AG08395 (cell line): ENCODE measurements around the gene CRB2.
A peak's percentile ranks its signal among the peaks of the same experiment; 100 is the strongest.

Experiments used
- DNase-seq: peaks from one replicate; pipeline ENCODE4 v3.0.0; 2012; ENCODE audit warnings: mixed read lengths, low spot score

The CRB2 gene

DNA sequence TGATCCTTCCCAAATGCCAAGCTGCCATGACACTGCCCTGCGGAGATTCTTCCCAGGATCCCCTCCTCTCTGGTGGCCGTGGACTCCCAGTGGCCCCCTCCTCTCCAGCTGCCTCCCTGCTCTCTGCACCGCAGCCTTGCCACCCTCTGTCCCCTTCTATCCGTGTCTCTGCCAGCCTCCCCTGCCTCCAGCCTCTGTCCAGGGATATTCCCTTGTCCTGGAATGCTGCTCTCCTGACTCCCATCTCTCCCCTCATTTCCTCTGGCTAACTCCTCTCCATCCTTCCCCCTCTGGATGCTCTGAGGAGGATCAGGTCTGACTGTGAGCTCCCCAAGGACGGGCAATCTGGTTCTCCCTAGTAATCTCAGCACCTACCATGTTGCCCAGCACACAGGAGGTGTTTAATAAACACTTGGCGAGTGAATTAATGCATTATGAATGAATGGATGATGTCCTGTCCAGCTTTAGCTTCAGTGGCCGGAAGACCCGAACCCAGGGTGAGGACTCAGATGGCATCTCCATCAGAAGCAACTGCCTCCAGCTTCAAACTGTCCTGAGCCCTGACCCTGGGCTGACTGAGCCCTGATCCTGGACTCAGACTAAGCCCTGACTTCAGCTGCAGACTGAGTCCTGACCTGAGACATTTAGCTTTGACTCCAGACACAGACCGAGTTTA, 7.5 kb upstream of the CRB2 start:
- no peak for DNase-seq

DNA sequence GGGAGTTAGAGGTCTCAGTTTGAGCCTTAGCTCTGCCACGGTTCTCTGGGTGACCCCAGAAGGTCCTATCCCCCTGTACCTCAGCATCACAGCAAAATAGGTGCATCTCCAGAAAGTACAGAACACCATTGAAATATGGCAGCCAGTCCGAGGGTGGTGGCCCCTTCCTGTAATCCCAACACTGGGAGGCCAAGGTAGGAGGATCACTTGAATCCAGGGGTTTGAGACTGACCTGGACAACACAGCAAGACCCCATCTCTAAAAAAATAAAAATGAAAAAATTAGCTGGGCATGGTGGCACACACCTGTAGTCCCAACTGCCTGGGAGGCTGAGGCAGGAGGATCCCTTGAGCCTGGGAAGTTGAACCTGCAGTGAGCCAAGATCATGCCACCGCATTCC, 7.0 kb upstream of the CRB2 start:
- no peak for DNase-seq

DNA sequence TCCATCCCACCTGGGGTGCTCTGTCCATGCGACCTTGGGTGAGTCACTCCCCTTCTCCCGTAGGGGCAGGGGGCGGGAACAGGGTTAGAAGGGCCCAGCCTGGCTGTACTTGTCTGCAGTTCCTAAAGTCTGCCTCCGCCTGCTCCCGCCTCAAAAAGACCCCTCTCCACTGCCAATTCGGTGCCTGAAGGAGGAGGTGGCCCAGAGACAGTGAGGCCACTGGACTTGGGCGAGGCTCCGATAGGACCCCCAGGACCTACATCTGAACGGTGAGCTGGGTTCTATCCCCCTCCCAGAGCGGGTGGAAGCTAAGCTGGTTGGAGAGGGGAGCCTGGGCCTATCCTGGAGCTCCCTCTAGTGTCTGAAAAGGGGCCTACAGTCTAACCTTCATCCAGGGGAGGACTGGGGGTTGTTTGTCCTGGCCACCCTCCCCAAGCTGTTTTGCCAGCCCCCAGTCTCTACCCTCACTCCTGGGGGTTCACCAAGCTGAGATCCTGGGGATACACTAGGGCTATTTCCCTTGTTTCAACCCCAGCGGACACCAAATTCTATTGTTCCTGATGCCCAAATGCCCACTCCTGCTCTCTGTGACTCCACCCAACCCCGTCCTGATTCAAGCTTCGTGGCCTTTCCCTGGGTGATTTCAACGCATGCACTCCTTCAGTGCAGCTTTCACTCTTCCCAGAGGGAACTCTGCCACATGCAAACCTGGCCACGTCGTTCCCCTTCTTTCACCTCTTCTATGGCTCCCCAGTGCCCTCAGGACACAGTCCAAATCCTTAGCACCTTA, 6.1 kb upstream of the CRB2 start:
- peak; percentile 82 for DNase-seq

DNA sequence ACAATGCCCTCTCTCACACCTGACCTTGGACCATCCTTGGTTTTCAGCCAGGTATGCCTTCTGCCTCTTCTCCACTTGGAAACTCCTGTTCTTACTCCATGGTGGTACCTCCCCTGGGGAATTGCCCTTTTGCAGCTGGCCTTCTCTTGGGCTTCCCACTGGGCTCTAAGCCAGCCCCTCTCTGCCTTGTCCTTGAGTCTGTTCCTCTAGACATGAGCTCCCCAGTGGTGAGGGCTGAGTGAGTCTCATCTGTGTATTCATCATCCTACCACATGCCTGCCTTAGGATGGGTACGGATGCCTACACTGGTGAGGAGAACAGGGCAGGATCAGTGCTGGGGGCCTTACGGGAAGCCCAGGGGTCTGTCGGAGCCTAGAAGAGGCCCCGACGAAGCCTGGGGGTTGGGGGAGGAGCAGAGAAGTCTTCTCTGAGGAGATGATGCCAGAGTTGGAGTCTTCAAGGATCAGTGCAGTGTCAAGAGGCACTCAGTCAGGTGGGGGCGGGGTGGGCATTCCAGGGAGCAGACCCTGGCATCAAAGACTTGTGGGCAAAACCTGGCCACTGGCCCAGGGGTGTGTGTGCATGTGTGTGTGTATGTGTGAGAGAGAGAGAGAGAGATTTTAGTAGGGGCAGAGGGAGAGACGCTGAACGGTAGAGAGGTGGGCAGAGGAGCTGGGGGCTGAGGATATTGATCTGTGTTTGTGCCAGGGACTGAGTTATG, 5.2 kb upstream of the CRB2 start:
- DNase-seq, result no peak

DNA sequence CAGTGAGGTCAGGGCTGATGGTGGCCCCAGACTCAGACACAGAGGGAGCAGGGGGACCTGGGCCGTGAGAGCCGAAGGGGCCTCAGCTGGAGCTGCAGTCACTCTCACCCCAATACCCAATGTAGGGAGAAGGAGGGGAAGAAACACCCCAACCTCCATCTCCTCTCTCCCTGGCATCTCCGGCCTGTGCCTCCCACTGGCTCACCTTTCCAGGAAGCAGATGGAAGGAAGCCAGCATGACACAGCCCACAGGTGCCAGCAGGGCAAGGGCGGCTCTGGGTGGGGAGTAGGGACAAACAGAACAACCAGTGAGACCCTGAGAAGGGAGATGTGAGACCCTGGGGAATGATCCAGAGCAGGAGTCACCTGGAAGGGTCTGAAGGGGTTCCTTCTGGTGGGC, 3.0 kb upstream of the CRB2 start:
- DNase-seq, result no peak

DNA sequence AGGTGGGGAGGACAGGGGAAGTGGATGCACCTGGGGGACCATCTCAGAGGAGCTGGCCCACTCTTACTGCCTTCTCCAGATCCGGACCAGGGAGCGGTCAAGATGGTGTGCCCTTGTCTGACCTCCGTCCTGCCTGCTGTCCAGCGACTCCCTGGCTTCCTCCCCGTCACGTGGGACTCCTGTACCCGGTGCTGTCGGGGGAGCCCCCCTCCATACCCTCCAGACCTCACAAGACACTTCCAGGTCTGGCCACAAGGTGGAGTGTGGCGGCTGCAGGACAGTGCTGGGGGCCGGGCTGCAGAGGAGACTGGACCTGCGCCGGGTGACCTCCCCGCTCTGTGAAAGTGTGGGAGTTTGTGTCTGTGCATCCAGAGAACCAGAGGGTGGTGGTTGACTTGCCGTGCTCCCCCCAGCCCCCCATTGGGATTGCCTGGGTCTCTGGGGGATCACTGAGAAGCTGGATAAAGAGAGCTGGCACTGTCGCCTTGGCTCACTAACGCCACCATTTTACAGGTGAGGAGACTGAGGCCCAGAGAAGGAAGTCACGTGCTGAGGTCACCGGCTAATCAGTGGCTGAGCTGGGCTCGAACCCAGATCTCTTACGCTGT, 1.9 kb upstream of the CRB2 start:
- DNase-seq, result peak; percentile 83

DNA sequence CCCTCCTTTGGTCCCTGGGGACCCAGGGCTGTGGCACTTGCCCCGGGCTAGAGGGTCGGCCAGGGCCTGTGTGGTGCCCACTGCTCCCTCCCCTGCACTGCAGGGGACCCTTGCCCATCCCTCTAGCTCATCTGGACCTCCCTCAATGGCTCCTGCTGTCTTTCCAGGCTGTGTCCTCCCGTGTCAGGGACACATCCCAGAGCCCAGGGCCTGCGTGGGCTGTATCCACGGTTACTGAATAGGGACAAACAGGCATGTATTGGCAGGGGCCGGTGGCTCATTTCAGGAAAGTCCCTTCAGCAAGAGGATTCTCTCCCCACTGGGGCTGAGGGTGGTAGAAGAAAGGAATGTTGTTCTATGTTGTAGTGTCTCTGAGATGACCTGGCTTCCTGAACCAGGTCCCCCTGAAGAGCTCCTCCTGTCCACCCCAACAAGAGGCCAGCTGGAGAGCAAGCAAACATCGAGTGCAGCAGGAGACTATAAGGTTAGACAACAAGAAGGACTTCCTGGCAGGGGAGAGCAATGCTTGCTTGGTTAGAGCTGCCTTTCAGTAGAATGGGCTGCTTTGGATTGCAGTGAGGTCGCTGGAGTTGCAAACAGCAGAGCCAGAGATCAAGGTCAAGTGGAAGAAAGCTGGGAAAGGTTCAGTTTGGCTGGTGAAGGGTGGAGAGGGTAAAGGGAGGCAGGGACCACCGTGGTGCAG, 1.0 kb upstream of the CRB2 start:
- no peak for DNase-seq

DNA sequence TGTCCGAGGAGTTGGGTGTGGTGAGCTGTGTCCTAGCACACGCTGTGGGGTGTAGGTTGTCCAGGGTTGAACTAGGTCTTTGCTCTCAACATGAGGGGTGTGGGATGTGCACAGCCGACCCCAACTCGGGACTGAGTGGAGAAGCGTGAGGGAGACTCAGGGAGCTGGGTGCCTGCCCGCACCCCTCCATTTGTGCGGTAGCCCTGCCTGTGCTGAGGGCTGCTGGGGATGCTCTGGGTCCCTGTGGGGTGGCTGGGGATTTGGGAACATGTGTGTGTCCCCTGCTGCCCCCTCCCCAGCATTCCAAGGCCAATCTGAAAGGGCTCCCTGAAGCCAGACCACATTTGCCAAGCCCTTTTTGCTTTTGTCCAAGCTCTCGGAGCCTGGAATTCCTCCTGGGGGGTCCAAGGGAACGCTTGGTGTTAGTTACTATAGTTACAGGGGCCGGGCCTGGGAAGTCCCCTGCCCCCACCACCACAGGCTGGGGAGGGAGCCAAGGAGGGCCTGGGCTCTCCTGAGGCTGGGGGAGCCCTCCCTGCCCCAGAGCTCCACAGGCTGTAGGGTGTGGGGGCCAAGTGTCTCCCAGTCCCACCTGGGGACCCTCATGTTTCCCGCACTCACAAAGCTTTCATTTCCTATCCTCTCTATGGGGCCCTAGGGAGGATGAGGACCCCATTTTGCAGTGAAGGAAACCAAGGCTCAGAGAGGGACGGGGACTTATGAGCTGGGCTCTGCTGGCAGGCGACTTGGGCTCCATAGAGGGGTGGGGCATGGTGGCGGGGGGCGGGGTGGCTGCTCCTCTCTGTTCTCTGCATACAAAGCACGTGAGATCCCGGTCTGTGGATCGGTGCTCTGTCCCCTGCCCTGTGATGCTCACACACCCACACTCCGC, 1.1 kb downstream of the CRB2 start:
- no peak for DNase-seq

DNA sequence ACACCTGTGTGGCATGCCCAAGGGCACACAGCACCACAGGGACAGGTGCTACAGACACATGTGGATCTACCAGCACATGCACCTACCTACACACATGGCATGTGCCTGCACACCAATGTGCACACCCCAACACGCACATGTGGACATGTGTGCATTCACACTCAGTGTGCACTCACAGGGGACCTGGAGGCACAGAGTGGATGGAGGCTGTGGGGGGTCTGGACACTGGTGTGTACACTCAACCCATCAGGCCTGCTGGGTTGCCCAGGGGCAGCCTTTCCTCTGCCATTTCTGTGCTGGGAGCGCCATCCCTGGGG, 1.7 kb downstream of the CRB2 start:
- no peak for DNase-seq

DNA sequence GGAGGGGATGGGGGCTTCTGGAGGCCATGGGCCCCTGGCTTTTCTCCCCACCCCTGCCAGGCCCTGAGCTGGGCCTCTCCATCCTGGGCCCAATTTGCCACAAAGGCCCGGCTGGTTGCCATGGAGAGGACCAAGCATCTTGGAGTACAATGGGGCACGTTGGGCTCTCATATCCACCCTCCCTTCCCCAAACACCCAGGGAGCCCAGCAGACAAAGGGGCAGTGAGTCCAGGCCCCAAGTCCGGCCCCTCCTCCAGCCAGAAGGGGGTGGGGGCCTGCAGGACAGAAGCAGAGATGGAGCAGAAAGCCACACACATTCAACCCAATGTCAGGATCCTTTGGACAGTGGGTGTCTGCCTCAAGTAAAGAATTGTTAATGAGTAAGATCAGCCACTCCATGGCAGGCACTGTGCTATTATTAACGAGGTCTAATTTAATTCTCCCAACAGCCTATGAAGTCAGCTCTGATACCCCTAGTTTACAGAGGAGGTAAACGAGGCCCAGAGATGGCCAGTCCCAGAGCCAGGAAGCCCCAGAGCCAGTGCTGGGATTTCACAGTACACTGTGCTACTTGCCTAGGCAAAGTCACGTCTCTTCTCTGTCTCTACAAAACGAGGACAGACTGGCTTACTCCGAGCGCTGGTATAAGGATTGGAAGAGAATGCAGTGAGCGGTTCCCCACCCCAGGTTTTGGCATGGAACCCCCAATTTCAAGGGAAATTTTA, 2.3 kb downstream of the CRB2 start:
- no peak for DNase-seq

DNA sequence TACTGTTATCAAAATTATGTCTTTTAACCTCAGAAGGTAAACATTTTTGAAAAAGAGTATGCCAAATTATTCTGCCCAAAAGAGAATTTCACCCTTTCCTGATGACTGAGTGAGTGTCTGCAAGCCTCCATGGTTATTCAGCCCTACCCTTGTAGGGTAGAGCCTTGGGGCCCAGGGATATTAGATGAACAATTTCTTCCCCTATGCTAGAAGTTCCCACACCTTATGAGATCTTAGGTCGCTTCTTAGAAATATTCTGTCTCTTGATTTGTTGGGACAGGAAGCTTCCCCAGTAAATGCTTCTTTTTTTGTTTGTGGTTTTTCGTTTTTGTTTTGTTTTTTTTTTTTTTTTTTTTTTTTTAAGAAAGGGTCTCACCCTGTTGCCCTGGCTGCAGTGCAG, 3.1 kb downstream of the CRB2 start:
- DNase-seq, result no peak

DNA sequence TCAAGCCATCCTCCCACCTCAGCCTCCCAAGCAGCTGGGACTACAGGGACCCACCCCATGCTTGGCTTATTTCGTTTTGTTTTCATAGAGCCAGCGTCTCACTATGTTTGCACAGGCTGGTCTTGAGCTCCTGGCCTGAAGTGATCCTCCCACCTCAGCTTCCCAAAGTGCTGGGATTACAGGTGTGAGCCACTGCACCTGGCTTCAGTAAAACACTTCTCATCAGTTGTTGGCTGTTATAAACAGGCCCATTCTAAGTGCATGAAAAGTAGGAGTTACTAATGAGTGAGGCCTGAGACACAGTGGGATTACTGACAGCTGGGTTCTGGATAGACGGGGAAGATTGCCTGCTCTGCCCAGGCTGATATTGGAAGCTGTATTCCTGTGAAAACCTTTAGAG, 3.5 kb downstream of the CRB2 start:
- no peak for DNase-seq

DNA sequence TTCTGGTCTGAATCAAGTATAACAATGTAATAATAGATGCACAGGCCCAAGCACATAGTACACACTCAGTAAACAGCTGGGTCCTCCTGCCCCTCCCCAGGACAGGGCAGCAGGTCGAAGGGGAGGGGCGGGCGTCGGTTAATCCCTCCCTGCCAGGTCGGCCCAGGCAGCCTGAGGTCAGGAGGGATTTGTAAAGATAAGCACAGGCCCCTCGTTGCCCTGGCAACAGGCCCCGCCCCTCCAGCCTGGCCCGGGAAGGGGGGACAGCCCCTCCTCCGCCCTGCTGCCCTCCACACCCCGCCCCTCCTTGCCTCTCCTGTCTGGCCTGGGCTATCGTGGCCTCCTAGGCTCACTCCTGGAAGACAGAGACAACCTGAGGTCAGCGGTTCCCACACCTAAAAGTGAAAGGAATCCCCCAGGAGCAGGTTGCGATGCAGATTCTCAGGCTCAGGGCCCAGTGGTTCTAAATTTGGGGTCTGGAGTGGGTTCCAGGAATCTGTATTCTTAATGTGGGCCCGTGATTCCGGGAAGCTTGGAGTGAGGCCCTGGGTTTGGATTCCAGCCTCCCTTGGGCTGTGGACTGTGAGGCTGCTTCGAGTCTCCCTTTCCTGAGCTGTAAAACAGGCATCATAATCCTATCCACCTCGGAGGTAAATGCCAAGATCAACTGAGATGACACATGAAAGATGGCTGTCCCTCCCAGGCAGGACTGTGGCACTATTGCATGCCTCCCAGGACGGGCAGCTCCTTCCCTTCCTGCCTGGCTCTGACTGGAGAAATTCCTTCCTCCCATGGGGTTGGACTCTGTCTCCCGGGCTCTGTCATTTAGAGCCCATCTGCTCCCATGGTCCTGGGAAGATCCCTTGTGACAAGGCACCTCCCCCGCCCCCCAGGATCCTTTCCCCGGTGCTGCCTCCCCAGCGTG, 4.4 kb downstream of the CRB2 start:
- DNase-seq, result no peak

DNA sequence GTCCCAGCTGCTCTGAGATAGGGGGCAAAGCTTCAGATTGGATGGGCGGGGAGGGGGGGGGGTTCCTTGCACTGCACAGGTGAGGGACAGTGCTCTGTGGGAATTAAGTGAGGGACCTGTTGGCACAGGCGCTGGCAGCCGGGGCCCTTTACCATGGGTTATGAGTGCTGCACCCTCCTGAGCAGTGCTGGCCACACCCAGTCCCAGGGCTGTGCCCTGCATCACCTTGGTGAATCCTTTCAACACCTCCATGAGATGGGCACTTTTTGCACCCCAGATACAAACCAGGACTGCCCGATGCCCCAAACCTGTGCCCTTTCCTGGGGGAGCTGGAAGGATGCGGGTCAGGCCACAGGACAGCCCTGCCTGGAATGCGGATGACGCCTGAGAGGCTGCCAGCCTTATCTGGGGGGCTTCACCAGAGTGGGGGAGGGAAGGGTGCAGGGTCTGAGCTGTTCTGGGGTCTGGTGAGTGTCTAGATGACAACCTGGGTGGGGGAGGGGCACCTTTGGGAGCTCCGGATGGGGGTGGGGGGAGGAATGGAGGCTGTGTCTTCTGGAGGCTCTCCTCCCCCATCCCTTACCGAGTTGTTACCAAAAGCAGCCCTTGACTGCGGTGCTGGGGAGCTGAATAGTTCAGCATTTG, 5.2 kb downstream of the CRB2 start:
- no peak for DNase-seq

DNA sequence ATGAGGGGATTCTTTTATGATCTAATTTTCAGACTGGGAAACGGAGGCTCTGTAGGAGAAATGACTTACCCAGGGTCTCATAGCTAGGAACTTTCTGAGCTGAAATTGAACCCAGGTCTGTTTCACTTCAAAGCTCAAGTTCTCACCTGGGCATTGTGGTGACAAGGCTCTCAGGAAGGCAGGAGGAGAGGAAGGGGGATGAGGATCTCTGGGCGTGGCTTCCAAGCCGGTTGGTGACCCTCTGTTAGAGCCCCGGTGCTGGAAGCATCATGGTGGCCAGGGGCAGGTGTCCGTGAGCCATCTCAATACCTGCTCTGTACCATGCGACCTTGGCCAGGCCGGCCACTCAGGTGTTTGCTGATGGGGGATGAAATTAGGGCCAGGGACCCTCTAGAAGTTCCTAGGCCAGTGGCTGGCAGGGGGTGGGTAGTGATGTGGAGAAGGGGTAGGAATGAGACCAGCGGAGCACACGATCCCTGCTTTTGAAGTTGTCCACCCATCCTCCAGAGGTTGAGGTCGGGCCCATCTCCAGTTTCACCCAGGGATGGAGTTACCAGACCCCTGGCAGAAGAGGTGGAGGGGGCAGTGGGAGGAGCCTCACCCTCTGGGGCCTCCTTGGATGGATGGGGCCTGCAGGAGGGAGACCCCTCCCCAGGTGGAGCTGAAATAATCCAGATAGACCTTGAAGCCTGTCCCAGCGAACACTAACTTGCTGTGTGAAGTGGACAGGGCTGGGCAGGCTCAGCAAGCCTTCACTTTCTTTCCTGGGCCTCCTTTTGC, 5.9 kb downstream of the CRB2 start:
- no peak for DNase-seq

DNA sequence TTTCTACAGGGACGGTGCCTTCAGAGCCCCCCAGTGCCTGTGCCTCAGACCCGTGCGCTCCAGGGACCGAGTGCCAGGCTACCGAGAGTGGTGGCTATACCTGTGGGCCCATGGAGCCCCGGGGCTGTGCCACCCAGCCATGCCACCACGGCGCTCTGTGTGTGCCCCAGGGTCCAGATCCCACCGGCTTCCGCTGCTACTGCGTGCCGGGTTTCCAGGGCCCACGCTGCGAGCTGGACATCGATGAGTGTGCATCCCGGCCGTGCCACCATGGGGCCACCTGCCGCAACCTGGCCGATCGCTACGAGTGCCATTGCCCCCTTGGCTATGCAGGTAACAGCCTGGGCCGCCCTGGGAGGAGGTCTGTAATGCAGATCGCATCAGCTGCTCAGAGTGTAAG, 6.9 kb downstream of the CRB2 start:
- DNase-seq, result no peak

DNA sequence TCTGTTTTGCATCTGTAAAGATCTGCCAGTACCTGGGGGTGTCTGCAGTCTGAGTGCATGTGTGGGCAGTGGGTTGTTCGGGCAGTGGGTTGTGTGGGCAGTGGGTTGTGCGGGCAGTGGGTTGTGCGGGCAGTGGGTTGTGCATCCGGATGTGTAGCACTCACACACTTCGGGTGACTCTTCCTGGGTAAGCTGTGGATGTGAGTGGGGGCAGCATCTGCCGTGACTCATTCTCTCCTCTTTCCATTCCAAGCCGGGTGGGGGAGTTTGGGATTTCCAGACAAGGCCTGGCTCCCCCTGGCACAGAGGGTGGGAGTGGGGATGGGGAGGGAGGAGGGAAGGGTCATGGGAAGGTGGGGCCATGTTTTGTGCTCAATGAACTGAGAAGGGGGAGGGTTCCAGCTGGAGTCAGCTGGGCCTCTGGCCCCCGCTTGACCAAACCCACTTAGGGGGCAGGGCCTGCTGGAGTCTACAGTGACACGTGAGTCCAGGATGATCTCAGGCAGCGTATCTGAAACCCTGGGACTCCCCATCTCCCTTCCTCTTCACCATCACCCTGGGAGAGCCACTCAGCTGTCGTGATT, 8.3 kb downstream of the CRB2 start:
- DNase-seq, result peak; percentile 48
